Prostate gland (tissue), 2 donors: Measurements from ENCODE around the gene DST. TPM values are rescaled to one million over a fixed set of nuclear protein-coding genes. Genes with fewer than 3 reads are reported as not detected.

ENCODE experiments used
- DNase-seq: peaks from one replicate; pipeline ENCODE4 v3.0.0-alpha.2; 2019; ENCODE audit warnings: low spot score
- H3K27ac ChIP-seq, 2 donors: fragments of 200-600 bp; sonication (generic); 2 replicates each; pipeline ENCODE4 v1.5.1; 2017 to 2019
- H3K27me3 ChIP-seq: fragments of 200-600 bp; sonication (generic); replicated peaks from 2 replicates; pipeline ENCODE4 v1.5.1; 2019; ENCODE audit not compliant: insufficient read depth
- H3K36me3 ChIP-seq, 2 donors: fragments of 200-600 bp; sonication (generic); 1 replicate in 1 of 2; 2 replicates in 1 of 2; pipeline versions ENCODE4 v1.5.1 to v1.8.1; 2017 to 2019
- H3K4me1 ChIP-seq: fragments of 200-600 bp; sonication (generic); replicated peaks from 2 replicates; pipeline ENCODE4 v1.5.1; 2019
- H3K4me3 ChIP-seq, 2 donors: fragments of 200-600 bp; sonication (generic); 2 replicates each; pipeline ENCODE4 v1.5.1; 2017 to 2019
- H3K9me3 ChIP-seq: fragments of 200-600 bp; sonication (generic); 2 replicates; pipeline ENCODE4 v1.5.1; 2017
- POLR2A ChIP-seq: fragments of 450-650 bp; IDR thresholded peaks from one replicate; pipeline ENCODE4 v1.6.1; 2016; ENCODE audit warnings: antibody characterized with exemption, mild to moderate bottlenecking
- POLR2AphosphoS5 ChIP-seq: sonication (generic); formaldehyde crosslinking; IDR thresholded peaks from one replicate; pipeline ENCODE4 v1.6.1; 2017; ENCODE audit warnings: antibody characterized with exemption
- WGBS: methylation state at CpG from one replicate; pipeline ENCODE4 v1.1.5; 2018; 5-methylcytosine and 5-hydroxymethylcytosine counted together
- intact Hi-C: fragments of 100-400 bp; cut with DNase I; formaldehyde crosslinking; loops from one replicate; pipeline ENCODE4 v1.14.2; 2022
- total RNA-seq, 2 donors: library from RNA; depleted of rRNA; stranded (reverse); fragments of >200 nt; gene quantifications; one replicate each; pipeline ENCODE4 v1.1.0, GENCODE V29; 2016
- TF ChIP-seq, protein P1 (sequence below), 4 experiments: fragments of 200-600 bp in 2 of 4; fragments of 450-650 bp in 2 of 4; sonication (generic) in 2 of 4; IDR thresholded peaks; 1 replicate in 3 of 4; 2 replicates in 1 of 4; pipeline ENCODE4 v1.5.1; 2016 to 2019; ENCODE audit warnings: antibody characterized with exemption in 4 of 4, mild to moderate bottlenecking in 2 of 4, moderate library complexity in 2 of 4

DST gene
- total RNA-seq, 2 donors from 2014 or later = 131 to 242 TPM

- no peak for DNase-seq
- intact Hi-C loops = no loop called here
- no peaks in the 10 kb centered on the region for H3K4me1 ChIP-seq
- H3K27ac ChIP-seq = no peak overlapping the region
- 67% methylated on average over 1 of the region's 1 CpG for WGBS
- no peak for TF ChIP-seq POLR2AphosphoS5
- TF ChIP-seq, protein P1, sequence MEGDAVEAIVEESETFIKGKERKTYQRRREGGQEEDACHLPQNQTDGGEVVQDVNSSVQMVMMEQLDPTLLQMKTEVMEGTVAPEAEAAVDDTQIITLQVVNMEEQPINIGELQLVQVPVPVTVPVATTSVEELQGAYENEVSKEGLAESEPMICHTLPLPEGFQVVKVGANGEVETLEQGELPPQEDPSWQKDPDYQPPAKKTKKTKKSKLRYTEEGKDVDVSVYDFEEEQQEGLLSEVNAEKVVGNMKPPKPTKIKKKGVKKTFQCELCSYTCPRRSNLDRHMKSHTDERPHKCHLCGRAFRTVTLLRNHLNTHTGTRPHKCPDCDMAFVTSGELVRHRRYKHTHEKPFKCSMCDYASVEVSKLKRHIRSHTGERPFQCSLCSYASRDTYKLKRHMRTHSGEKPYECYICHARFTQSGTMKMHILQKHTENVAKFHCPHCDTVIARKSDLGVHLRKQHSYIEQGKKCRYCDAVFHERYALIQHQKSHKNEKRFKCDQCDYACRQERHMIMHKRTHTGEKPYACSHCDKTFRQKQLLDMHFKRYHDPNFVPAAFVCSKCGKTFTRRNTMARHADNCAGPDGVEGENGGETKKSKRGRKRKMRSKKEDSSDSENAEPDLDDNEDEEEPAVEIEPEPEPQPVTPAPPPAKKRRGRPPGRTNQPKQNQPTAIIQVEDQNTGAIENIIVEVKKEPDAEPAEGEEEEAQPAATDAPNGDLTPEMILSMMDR (IDR thresholded peaks at IDR 0.05) = no peak
- no peak for TF ChIP-seq POLR2A
- H3K4me3 ChIP-seq = no peak overlapping the region
- H3K36me3 ChIP-seq = no peaks in the 10 kb centered on the region
- no peaks in the 10 kb centered on the region for H3K9me3 ChIP-seq
- H3K27me3 ChIP-seq = no peaks in the 10 kb centered on the region
Measured at GRCh38 chr6:56624728-56625069, 18.0 kb downstream of the DST start.

DNA sequence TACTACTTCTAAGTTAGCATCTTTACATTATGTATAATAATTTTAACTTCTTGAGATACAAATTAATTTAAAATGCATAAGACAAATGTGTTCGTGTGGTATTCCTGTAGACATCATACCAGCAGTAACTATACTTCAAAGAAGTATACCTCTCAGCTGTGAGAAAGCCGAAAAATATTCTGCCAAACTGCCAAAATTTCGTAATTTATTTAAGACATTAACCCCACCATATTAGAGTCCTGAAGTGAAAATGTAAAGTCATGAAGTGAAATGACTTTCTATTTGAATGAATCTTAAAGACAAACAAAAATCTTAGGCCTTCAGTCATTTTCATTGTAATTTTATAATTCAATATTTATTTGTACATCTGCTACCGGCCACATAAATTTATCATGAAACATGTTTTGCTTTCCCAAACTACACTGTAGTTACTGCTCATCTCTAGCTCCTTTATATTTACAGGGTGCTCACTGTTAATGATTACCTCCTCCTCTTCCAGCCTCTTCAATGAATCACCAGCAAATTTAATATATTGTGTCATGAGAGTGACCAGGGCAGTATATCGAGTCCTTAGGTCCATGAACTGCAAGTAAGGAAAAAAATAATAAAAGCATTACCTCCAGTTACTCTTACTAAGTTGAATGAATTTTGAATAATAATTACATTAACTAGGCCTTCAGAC lies 18.5 kb downstream of the DST start:
- Histone ChIP-seq H3K4me1 (no peaks in the 10 kb centered on the region), H3K4me3 (no peak overlapping the region), H3K36me3 (no peaks in the 10 kb centered on the region), H3K27me3 (no peaks in the 10 kb centered on the region), H3K27ac (no peak overlapping the region), H3K9me3 (no peaks in the 10 kb centered on the region)
- no peak for DNase-seq
- TF ChIP-seq, protein P1 (IDR thresholded peaks at IDR 0.05) = no peak
- TF ChIP-seq POLR2AphosphoS5 (no peak), POLR2A (no peak)
- WGBS = 81% methylated on average over 5 of the region's 5 CpGs
- intact Hi-C loops = no loop called here

DNA sequence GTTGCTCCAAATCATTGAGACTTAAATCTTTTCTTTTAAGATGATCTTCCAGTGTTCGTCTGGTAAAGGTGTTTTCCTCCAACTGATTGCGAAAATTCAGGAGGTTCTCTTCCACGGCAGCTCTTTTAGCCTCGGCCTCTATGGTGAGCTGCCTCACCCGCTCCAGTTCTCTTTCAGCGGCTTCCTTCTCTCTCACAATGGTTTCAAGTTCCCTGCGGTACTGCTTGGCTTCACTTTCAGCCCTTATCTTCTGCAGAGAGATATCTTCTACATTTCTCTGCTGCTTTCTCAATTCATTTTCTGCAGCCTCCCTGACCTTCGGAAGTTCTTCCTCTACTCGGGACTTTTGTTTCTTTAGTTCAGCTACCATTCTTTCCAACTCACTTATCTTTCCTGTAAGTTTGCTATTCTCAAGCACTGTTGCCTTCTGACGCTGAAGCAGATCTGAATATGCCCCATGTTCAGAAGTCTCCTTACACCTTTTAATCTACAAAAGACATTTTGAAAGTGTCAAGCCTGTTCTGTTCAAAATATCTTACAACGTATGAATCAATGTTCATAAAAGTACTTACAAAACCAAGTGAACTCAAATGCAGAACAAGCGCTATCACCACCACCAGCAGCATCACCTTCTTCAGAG lies 22.3 kb downstream of the DST start:
- WGBS = 91% methylated on average over 12 of the region's 12 CpGs

DNA sequence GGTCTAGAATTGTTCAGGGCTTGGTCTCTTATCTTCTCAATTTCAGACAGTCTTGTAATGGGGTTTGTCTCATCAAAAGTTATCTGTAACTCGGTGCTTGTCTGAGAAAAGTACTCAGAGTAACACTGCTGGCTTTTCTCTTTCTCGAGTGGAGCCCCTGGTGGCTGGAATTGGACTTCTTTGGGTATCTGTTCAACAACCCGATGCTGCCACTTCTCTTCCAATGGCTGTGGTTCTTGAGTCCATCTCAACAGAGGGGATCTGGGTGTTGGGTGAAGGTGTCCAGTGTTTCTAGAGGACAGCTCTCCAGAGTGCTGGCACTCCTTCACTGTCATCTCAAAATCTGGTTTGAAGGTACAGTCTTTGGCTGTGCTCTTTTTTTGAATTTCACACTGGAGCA lies 24.6 kb downstream of the DST start:
- TF ChIP-seq, protein P1 (IDR thresholded peaks at IDR 0.05) = no peak
- TF ChIP-seq POLR2AphosphoS5 = no peak
- TF ChIP-seq POLR2A = no peak
- no peaks in the 10 kb centered on the region for H3K27me3 ChIP-seq
- intact Hi-C loops = no loop called here
- H3K27ac ChIP-seq = no peak overlapping the region
- H3K9me3 ChIP-seq = no peaks in the 10 kb centered on the region
- 93% methylated on average over 3 of the region's 3 CpGs for WGBS
- DNase-seq = no peak
- H3K4me1 ChIP-seq = no peaks in the 10 kb centered on the region
- no peaks in the 10 kb centered on the region for H3K36me3 ChIP-seq
- H3K4me3 ChIP-seq = no peak overlapping the region

More for the DNA sequence above, 22.3 kb downstream of the DST start:
- TF ChIP-seq POLR2AphosphoS5 (no peak), POLR2A (no peak)
- TF ChIP-seq, protein P1 (IDR thresholded peaks at IDR 0.05) = no peak
- DNase-seq = no peak
- Histone ChIP-seq H3K4me3 (no peak overlapping the region), H3K4me1 (no peaks in the 10 kb centered on the region), H3K36me3 (no peaks in the 10 kb centered on the region), H3K27me3 (no peaks in the 10 kb centered on the region), H3K9me3 (no peaks in the 10 kb centered on the region), H3K27ac (no peak overlapping the region)
- intact Hi-C loops = no loop called here

- Histone ChIP-seq H3K27me3 (no peaks in the 10 kb centered on the region), H3K36me3 (no peaks in the 10 kb centered on the region), H3K4me3 (no peak overlapping the region), H3K27ac (no peak overlapping the region), H3K4me1 (no peaks in the 10 kb centered on the region), H3K9me3 (no peaks in the 10 kb centered on the region)
- WGBS = 96% methylated on average over 5 of the region's 5 CpGs
- TF ChIP-seq POLR2AphosphoS5 = no peak
- TF ChIP-seq POLR2A = no peak
- TF ChIP-seq, protein P1 (IDR thresholded peaks at IDR 0.05) = no peak
- intact Hi-C loops = no loop called here
- no peak for DNase-seq
Measured at GRCh38 chr6:56616967-56617366, 25.7 kb downstream of the DST start.
